OCI-LY1 (cell line): ENCODE data around the gene RNF150.

Experiments
- H2AFZ ChIP-seq: fragments of 200-600 bp; sonication (generic), shearing (Covaris generic); 2 replicates; pipeline ENCODE4 v1.6.0; 2014; ENCODE audit warnings: antibody characterized with exemption, mild to moderate bottlenecking, low read length
- H3F3A ChIP-seq: fragments of 200-600 bp; sonication (generic), shearing (Covaris generic); 2 replicates; pipeline ENCODE4 v1.6.0; 2014; ENCODE audit warnings: mild to moderate bottlenecking, antibody characterized with exemption, low read length, moderate library complexity; ENCODE audit not compliant: insufficient read depth
- H3K27ac ChIP-seq: fragments of 200-600 bp; sonication (generic); 2 replicates; pipeline ENCODE4 v1.5.1; 2014; ENCODE audit warnings: low read length, mixed run types, mild to moderate bottlenecking, low read depth; ENCODE audit not compliant: poor library complexity, severe bottlenecking
- H3K27me3 ChIP-seq: fragments of 200-600 bp; sonication (generic); 2 replicates; pipeline ENCODE4 v1.6.0; 2014; ENCODE audit warnings: antibody characterized with exemption, mild to moderate bottlenecking, low read length, moderate library complexity; ENCODE audit not compliant: insufficient read depth
- H3K36me3 ChIP-seq: fragments of 200-600 bp; sonication (generic); 2 replicates; pipeline ENCODE4 v1.6.1; 2014; ENCODE audit warnings: mild to moderate bottlenecking, antibody characterized with exemption, low read length, moderate library complexity, mixed read lengths; ENCODE audit not compliant: insufficient read depth
- H3K4me1 ChIP-seq: fragments of 200-600 bp; sonication (generic); 2 replicates; pipeline ENCODE4 v1.5.1; 2014; ENCODE audit warnings: mild to moderate bottlenecking, low read length, moderate library complexity; ENCODE audit not compliant: insufficient read depth, severe bottlenecking
- H3K4me2 ChIP-seq: fragments of 200-600 bp; sonication (generic), shearing (Covaris generic); 2 replicates; pipeline ENCODE4 v1.6.1; 2014; ENCODE audit warnings: low read length
- H3K4me3 ChIP-seq: fragments of 200-600 bp; sonication (generic); 2 replicates; pipeline ENCODE4 v1.5.1; 2014; ENCODE audit warnings: low read length, low read depth, mild to moderate bottlenecking, mixed read lengths; ENCODE audit not compliant: poor library complexity, severe bottlenecking
- H3K79me2 ChIP-seq: fragments of 200-600 bp; shearing (Covaris generic); 2 replicates; pipeline ENCODE4 v1.6.1; 2016; ENCODE audit warnings: mixed run types, low read length, mixed read lengths; ENCODE audit not compliant: insufficient read depth
- H3K9ac ChIP-seq: fragments of 200-600 bp; sonication (generic), shearing (Covaris generic); 2 replicates; pipeline ENCODE4 v1.6.1; 2014; ENCODE audit warnings: mild to moderate bottlenecking, low read length, mixed read lengths
- H3K9me2 ChIP-seq: fragments of 200-600 bp; sonication (generic), shearing (Covaris generic); 2 replicates; pipeline ENCODE4 v1.6.1; 2014; ENCODE audit warnings: low read depth, mild to moderate bottlenecking, low read length, mixed read lengths
- H3K9me3 ChIP-seq: fragments of 200-600 bp; shearing (Covaris generic); 2 replicates; pipeline ENCODE4 v1.6.1; 2014; ENCODE audit warnings: low read length, mixed read lengths
- H4K20me1 ChIP-seq: fragments of 200-600 bp; sonication (generic), shearing (Covaris generic); 2 replicates; pipeline ENCODE4 v1.6.0; 2016; ENCODE audit warnings: mild to moderate bottlenecking, low read length; ENCODE audit not compliant: insufficient read depth
- EZH2 ChIP-seq: fragments of 200-600 bp; sonication (generic), shearing (Covaris generic); IDR thresholded peaks from 2 replicates; pipeline ENCODE4 v1.8.0; 2017; ENCODE audit warnings: borderline replicate concordance, mixed run types, mild to moderate bottlenecking, antibody characterized with exemption, low read length, moderate library complexity, mixed read lengths
- TF ChIP-seq, protein P1 (sequence below): fragments of 200-600 bp; sonication (generic), shearing (Covaris generic); IDR thresholded peaks from 2 replicates; pipeline ENCODE4 v1.5.1; 2017; ENCODE audit warnings: mild to moderate bottlenecking, antibody characterized with exemption, low read length, moderate library complexity, mixed read lengths

Gene RNF150

DNA sequence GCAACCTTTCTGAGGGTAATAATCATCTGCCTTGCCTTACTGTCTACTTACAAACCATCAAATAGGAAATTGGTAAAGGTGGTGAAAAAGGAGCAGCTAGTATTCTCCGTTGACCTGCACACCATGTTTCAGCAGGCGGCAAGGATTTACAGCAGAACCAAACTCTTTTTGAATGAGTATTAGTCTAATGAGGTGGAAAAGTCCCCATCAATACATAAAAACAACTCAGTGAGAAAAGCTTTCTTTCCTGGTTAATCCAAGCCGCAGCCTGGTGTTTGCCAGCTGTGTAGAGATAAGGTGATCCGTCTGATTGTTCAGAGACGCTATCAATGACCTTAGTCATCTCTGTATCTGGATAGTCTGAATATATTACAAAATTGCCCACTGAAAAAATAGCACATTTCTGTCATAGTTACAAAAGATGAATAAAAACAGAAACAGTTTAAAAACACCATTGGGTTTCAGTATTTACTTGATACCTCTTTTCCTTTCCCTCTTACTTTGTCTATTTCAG, 266.7 kb downstream of the RNF150 start:
- Histone ChIP-seq H4K20me1 (no peaks in the 10 kb centered on the region), H3K79me2 (no peaks in the 10 kb centered on the region), H3K27me3 (no peaks in the 10 kb centered on the region), H3K27ac (no peak overlapping the region), H3K4me1 (no peaks in the 10 kb centered on the region), H3K9me2 (no peaks in the 10 kb centered on the region), H3K4me3 (no peak overlapping the region), H3K36me3 (no peaks in the 10 kb centered on the region), H2AFZ (no peak overlapping the region), H3K9ac (no peak overlapping the region), H3K9me3 (no peaks in the 10 kb centered on the region), H3K4me2 (no peak overlapping the region), H3F3A (no peaks in the 10 kb centered on the region)
- TF ChIP-seq, protein P1, sequence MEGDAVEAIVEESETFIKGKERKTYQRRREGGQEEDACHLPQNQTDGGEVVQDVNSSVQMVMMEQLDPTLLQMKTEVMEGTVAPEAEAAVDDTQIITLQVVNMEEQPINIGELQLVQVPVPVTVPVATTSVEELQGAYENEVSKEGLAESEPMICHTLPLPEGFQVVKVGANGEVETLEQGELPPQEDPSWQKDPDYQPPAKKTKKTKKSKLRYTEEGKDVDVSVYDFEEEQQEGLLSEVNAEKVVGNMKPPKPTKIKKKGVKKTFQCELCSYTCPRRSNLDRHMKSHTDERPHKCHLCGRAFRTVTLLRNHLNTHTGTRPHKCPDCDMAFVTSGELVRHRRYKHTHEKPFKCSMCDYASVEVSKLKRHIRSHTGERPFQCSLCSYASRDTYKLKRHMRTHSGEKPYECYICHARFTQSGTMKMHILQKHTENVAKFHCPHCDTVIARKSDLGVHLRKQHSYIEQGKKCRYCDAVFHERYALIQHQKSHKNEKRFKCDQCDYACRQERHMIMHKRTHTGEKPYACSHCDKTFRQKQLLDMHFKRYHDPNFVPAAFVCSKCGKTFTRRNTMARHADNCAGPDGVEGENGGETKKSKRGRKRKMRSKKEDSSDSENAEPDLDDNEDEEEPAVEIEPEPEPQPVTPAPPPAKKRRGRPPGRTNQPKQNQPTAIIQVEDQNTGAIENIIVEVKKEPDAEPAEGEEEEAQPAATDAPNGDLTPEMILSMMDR: no peak
- TF ChIP-seq EZH2: no peak

DNA sequence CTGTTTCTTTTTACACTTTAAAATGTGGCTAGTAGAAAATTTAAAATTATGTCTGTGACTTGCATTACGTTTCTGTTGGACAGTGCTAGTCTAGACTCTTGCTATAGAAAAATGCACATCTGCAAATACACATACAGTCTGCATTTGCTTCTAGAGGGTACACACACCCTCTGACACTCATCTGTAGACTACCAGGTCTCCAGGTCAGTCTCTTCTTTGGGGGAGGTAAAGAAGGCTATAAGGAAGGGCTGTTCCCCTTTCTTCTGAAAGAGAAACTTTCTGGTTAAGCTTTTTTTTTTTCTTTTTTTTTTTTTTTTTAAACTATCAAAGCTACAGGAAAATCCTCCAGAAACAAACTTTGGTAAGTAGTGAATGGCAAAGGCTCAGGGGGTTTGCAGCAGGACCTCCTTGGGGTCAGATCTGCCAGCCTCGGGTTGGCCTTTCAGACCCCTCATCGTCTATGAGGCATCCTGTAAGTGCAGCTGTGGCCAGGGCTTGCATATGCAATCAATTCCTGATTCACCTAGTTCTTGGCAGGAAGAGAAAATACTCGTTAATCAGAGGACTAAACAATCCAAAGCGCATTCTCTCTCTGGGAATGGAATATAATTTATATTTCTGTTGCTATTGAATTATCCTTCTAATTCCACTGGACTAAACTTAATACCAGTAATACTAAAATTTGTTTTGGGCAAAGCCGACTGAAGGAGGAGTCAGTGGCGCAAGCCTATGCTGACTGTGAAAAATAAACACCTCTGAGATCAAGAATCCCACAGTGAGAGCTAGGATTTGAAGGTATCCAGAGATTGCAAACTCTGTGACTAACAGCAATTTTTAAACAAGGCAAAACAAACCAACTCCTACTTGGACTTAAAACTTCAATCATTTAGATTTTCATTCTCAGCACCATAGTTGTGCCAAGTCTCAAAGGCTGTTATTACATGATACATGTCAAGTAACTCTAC, 267.7 kb downstream of the RNF150 start:
- no peak for TF ChIP-seq EZH2
- TF ChIP-seq, protein P1: no peak
- H3K36me3 ChIP-seq: no peaks in the 10 kb centered on the region
- H3K79me2 ChIP-seq: no peaks in the 10 kb centered on the region
- no peaks in the 10 kb centered on the region for H3K9me3 ChIP-seq
- H2AFZ ChIP-seq: no peak overlapping the region
- H3K9ac ChIP-seq: no peak overlapping the region
- H3K4me2 ChIP-seq: no peak overlapping the region
- no peak overlapping the region for H3K4me3 ChIP-seq
- no peaks in the 10 kb centered on the region for H3F3A ChIP-seq
- H3K9me2 ChIP-seq: no peaks in the 10 kb centered on the region
- H4K20me1 ChIP-seq: no peaks in the 10 kb centered on the region
- no peaks in the 10 kb centered on the region for H3K27me3 ChIP-seq
- H3K27ac ChIP-seq: no peak overlapping the region
- no peaks in the 10 kb centered on the region for H3K4me1 ChIP-seq

DNA sequence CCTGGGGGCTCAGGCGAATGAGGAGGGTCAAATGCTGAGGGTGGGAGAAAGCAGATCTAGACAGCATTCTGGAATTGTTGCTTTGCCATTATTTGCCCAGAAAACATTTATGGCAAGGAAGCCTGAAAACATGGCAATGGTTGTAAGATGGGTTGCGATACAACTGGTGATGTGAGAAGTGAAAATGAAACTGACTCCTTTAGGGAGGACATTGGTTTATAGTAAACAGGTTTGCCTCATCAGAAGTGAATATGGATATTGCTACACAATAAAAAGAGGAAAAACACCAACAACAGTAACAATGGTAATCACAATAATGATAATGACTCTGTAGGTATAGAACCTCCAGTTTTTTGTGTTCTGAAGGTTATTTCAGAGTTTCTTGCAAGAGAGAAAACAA, 270.1 kb downstream of the RNF150 start:
- Histone ChIP-seq H3K4me1 (no peaks in the 10 kb centered on the region), H3K27me3 (no peaks in the 10 kb centered on the region), H4K20me1 (no peaks in the 10 kb centered on the region), H3K79me2 (no peaks in the 10 kb centered on the region), H3F3A (no peaks in the 10 kb centered on the region), H3K4me3 (no peak overlapping the region), H3K36me3 (no peaks in the 10 kb centered on the region), H3K4me2 (no peak overlapping the region), H3K9ac (no peak overlapping the region), H3K27ac (no peak overlapping the region), H3K9me3 (no peaks in the 10 kb centered on the region), H2AFZ (no peak overlapping the region), H3K9me2 (no peaks in the 10 kb centered on the region)
- TF ChIP-seq EZH2: no peak
- TF ChIP-seq, protein P1: no peak
